Stimulated activated CD8-positive, alpha-beta memory T cell treated with anti-CD3 and anti-CD28 coated beads, Interleukin-15, amount 100 ng/mL, for 1 hour (primary cell): ENCODE measurements around the gene CES3.
"Not testable (repeated sequence)": the region's sequence is repeated elsewhere in the genome, so short reads cannot be mapped to it uniquely, and the experiment has no call there.

Experiments
- DNase-seq: peaks from one replicate; pipeline ENCODE4 v3.0.0-alpha.2; 2020; ENCODE audit warnings: low read depth

Gene CES3

GRCh38 chr16:66945939-66946338, 15.1 kb upstream of the CES3 start:
- DNase-seq, result no peak

GRCh38 chr16:66946541-66946940, 14.5 kb upstream of the CES3 start:
- no peak for DNase-seq

GRCh38 chr16:66946974-66947301, 14.1 kb upstream of the CES3 start:
- no peak for DNase-seq

GRCh38 chr16:66947302-66948065, 13.6 kb upstream of the CES3 start:
- DNase-seq, result peak; percentile 74

GRCh38 chr16:66948134-66948836, 12.8 kb upstream of the CES3 start:
- no peak for DNase-seq

- no peak for DNase-seq
Measured at GRCh38 chr16:66948837-66949225, 12.2 kb upstream of the CES3 start.

GRCh38 chr16:66949472-66949871, 11.6 kb upstream of the CES3 start:
- no peak for DNase-seq

GRCh38 chr16:66950437-66950836, 10.6 kb upstream of the CES3 start:
- DNase-seq, result no peak

GRCh38 chr16:66950971-66951790, 9.9 kb upstream of the CES3 start:
- DNase-seq, result no peak

GRCh38 chr16:66952430-66953110, 8.5 kb upstream of the CES3 start:
- no peak for DNase-seq

- no peak for DNase-seq
Measured at GRCh38 chr16:66953462-66954096, 7.5 kb upstream of the CES3 start.

- peak; percentile 59 for DNase-seq
Measured at GRCh38 chr16:66954097-66954659, 6.9 kb upstream of the CES3 start.

GRCh38 chr16:66955363-66956153, 5.5 kb upstream of the CES3 start:
- DNase-seq, result not testable (repeated sequence)

- not testable (repeated sequence) for DNase-seq
Measured at GRCh38 chr16:66956154-66956457, 5.0 kb upstream of the CES3 start.

- no peak for DNase-seq
Measured at GRCh38 chr16:66958857-66959703, 2.0 kb upstream of the CES3 start.

- no peak for DNase-seq
Measured at GRCh38 chr16:66959704-66960161, 1.3 kb upstream of the CES3 start.

GRCh38 chr16:66960270-66960669, 796 bp upstream of the CES3 start:
- DNase-seq, result no peak

- DNase-seq, result no peak
Measured at GRCh38 chr16:66961914-66962313, 848 bp downstream of the CES3 start.

GRCh38 chr16:66964049-66964448, 3.0 kb downstream of the CES3 start:
- no peak for DNase-seq

- no peak for DNase-seq
Measured at GRCh38 chr16:66968847-66969246, 7.8 kb downstream of the CES3 start.
